PC-9 (cell line): ENCODE measurements around the gene ELMO3.

Source experiments
- EZH2 ChIP-seq: fragments of 200-600 bp; sonication (generic); IDR thresholded peaks from 2 replicates; pipeline ENCODE4 v1.8.0; 2017; ENCODE audit warnings: antibody characterized with exemption, low read depth
- TF ChIP-seq, protein P1 (sequence below): fragments of 200-600 bp; sonication (generic); conservative IDR thresholded peaks from 2 replicates; pipeline ENCODE4 v1.6.1; 2017; ENCODE audit warnings: mixed run types, antibody characterized with exemption, mild to moderate bottlenecking, moderate library complexity

DNA sequence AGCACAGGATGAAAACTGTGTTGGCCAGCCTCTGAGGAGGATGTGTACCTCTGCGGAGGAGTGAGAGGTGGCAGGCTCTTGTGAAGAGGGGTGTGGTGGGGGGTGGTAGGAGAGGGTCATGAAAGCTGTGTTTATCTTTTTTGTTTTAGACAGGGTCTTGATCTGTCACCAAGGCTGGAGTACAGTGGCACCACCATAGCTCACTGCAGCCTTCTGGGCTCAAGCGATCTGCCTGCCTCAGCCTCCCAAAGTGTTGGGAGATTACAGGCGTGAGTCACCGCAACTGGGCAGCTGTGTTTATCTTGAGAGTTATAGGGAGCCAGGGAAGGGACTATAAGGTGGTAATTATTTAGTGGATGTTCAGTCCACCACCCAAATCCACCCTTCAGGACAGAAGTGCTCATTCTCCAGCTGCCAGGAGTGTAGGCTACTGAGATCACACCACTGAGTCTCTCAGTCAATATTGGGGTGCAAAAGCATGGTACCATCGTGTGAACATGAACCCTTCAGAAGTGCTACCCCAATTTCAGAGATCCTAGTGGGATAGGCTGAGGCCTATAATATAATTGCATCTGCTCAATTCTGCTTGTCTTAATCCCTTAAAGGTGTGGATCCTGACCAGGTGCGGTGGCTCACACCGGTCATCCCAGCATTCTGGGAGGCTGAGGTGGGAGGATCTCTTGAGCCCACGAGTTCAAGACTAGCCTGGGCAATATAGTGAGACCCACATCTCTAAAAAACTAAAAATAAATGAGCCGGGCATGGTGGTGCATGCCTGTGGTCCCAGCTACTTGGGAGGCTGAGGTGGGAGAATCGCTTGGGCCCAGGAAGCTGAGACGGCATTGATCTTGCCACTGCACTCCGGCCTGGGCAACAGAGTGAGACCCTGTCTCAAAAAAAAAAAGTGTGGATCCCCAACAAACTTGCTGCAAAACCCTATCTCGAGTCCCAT lies 8.2 kb upstream of the ELMO3 start:
- TF ChIP-seq, protein P1, sequence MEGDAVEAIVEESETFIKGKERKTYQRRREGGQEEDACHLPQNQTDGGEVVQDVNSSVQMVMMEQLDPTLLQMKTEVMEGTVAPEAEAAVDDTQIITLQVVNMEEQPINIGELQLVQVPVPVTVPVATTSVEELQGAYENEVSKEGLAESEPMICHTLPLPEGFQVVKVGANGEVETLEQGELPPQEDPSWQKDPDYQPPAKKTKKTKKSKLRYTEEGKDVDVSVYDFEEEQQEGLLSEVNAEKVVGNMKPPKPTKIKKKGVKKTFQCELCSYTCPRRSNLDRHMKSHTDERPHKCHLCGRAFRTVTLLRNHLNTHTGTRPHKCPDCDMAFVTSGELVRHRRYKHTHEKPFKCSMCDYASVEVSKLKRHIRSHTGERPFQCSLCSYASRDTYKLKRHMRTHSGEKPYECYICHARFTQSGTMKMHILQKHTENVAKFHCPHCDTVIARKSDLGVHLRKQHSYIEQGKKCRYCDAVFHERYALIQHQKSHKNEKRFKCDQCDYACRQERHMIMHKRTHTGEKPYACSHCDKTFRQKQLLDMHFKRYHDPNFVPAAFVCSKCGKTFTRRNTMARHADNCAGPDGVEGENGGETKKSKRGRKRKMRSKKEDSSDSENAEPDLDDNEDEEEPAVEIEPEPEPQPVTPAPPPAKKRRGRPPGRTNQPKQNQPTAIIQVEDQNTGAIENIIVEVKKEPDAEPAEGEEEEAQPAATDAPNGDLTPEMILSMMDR: no peak
- no peak for TF ChIP-seq EZH2
